ENCODE results near the gene GRAP.

GRAP gene

GRCh38 chr17:19000531-19001325 is 46.0 kb downstream of the GRAP start:
- TF ChIP-seq REST (IDR thresholded peaks at IDR 0.05; ENCODE audit: insufficient read depth in 1 of 2, low read depth in 2 of 2, low read length in 2 of 2) (no peak), TAF1 (IDR thresholded peaks at IDR 0.05; ENCODE audit: borderline replicate concordance, insufficient read depth, low read length) (no peak), FOXP2 (optimal IDR thresholded peaks at IDR 0.05; ENCODE audit: borderline replicate concordance, extremely low read depth, extremely low read length, insufficient read depth) (no peak), POLR2AphosphoS5 (IDR thresholded peaks at IDR 0.05; ENCODE audit: low read depth, low read length) (no peak), SIN3A (IDR thresholded peaks at IDR 0.05; ENCODE audit: borderline replicate concordance, insufficient read depth, low read length) (no peak)

- TF ChIP-seq TAF1 (IDR thresholded peaks at IDR 0.05; ENCODE audit: borderline replicate concordance, insufficient read depth, low read length), result no peak
- TF ChIP-seq SIN3A (IDR thresholded peaks at IDR 0.05; ENCODE audit: borderline replicate concordance, insufficient read depth, low read length), result no peak
- no peak for TF ChIP-seq FOXP2 (optimal IDR thresholded peaks at IDR 0.05; ENCODE audit: borderline replicate concordance, extremely low read depth, extremely low read length, insufficient read depth)
- no peak for TF ChIP-seq REST (IDR thresholded peaks at IDR 0.05; ENCODE audit: insufficient read depth in 1 of 2, low read depth in 2 of 2, low read length in 2 of 2)
- no peak for TF ChIP-seq POLR2AphosphoS5 (IDR thresholded peaks at IDR 0.05; ENCODE audit: low read depth, low read length)
These were observed 46.8 kb downstream of the GRAP start for GRCh38 chr17:18999911-19000310.

GRCh38 chr17:18999394-18999793 is 47.4 kb downstream of the GRAP start:
- no peak for TF ChIP-seq FOXP2 (optimal IDR thresholded peaks at IDR 0.05; ENCODE audit: borderline replicate concordance, extremely low read depth, extremely low read length, insufficient read depth)

GRCh38 chr17:18997650-18998196 is 49.0 kb downstream of the GRAP start:
- TF ChIP-seq REST (IDR thresholded peaks at IDR 0.05; ENCODE audit: insufficient read depth in 1 of 2, low read depth in 2 of 2, low read length in 2 of 2) (no peak), TAF1 (IDR thresholded peaks at IDR 0.05; ENCODE audit: borderline replicate concordance, insufficient read depth, low read length) (no peak), FOXP2 (optimal IDR thresholded peaks at IDR 0.05; ENCODE audit: borderline replicate concordance, extremely low read depth, extremely low read length, insufficient read depth) (no peak), SIN3A (IDR thresholded peaks at IDR 0.05; ENCODE audit: borderline replicate concordance, insufficient read depth, low read length) (no peak), POLR2AphosphoS5 (IDR thresholded peaks at IDR 0.05; ENCODE audit: low read depth, low read length) (no peak)

GRCh38 chr17:18996458-18996857 is 50.3 kb downstream of the GRAP start:
- TF ChIP-seq TAF1 (IDR thresholded peaks at IDR 0.05; ENCODE audit: borderline replicate concordance, insufficient read depth, low read length) (no peak), REST (IDR thresholded peaks at IDR 0.05; ENCODE audit: insufficient read depth in 1 of 2, low read depth in 2 of 2, low read length in 2 of 2) (no peak), POLR2AphosphoS5 (IDR thresholded peaks at IDR 0.05; ENCODE audit: low read depth, low read length) (no peak), SIN3A (IDR thresholded peaks at IDR 0.05; ENCODE audit: borderline replicate concordance, insufficient read depth, low read length) (no peak), FOXP2 (optimal IDR thresholded peaks at IDR 0.05; ENCODE audit: borderline replicate concordance, extremely low read depth, extremely low read length, insufficient read depth) (no peak)
